ENCODE data around the gene TMEM259. TPM values are rescaled to one million over a fixed set of nuclear protein-coding genes. Genes with fewer than 3 reads are reported as not detected.

Gene TMEM259
- total and polyA plus RNA-seq, 2 experiments from 2014 or later, result 82.8 to 196 TPM

GRCh38 chr19:1012334-1012733, 8.6 kb downstream of the TMEM259 start:
- peaks cover 17% of the 10 kb centered on the region for H3K4me1 Mint-ChIP-seq
- H3K27ac Mint-ChIP-seq, result no peak overlapping the region
- Histone ChIP-seq H3K9me2 (ENCODE audit: insufficient read depth) (no peaks in the 10 kb centered on the region), H4K20me1 (replicated peaks; ENCODE audit: insufficient read depth) (peaks cover 18% of the 10 kb centered on the region), H3K79me2 (replicated peaks; ENCODE audit: insufficient read depth) (peaks cover 37% of the 10 kb centered on the region), H3K4me1 (ENCODE audit: insufficient read depth) (peaks cover 5% of the 10 kb centered on the region; the same call in 1 of the 2 replicates), H2AFZ (no peak overlapping the region), H3K4me3 (no peak overlapping the region), H3F3A (replicated peaks; ENCODE audit: low read depth) (peaks cover 6% of the 10 kb centered on the region; the same call in 1 of the 2 replicates), H3K36me3 (ENCODE audit: insufficient read depth) (no peaks in the 10 kb centered on the region), H3K27ac (ENCODE audit: low read depth) (no peak overlapping the region), H3K4me2 (no peak overlapping the region), H3K27me3 (ENCODE audit: insufficient read depth) (no peaks in the 10 kb centered on the region)
- no peak for ATAC-seq
- no peak overlapping the region for H3K4me3 Mint-ChIP-seq
- peaks cover 3% of the 10 kb centered on the region; the same call in 2 of the 3 replicates for H3K36me3 Mint-ChIP-seq (ENCODE audit: low read depth)
- no peaks in the 10 kb centered on the region for H3K9me3 Mint-ChIP-seq
- TF ChIP-seq EZH2 (IDR thresholded peaks at IDR 0.05; ENCODE audit: low read depth, unreplicated experiment) (no peak), CREB1 (CRISPR knock-in tag; IDR thresholded peaks at IDR 0.05; ENCODE audit: low read depth) (no peak), NANOG (IDR thresholded peaks at IDR 0.05; ENCODE audit: borderline replicate concordance) (no peak), POLR2AphosphoS5 (IDR thresholded peaks at IDR 0.05; ENCODE audit: low read depth) (no peak), EZH2phosphoT487 (IDR thresholded peaks at IDR 0.05; ENCODE audit: unreplicated experiment) (no peak), ZNF331 (CRISPR knock-in tag; IDR thresholded peaks at IDR 0.05; ENCODE audit: low read depth) (no peak), ZNF114 (CRISPR knock-in tag; IDR thresholded peaks at IDR 0.05) (no peak), STAT1 (IDR thresholded peaks at IDR 0.05; ENCODE audit: unreplicated experiment) (no peak), ZNF462 (CRISPR knock-in tag; IDR thresholded peaks at IDR 0.05) (no peak), JUNB (IDR thresholded peaks at IDR 0.05; ENCODE audit: unreplicated experiment) (no peak)
- TF ChIP-seq, protein P1, sequence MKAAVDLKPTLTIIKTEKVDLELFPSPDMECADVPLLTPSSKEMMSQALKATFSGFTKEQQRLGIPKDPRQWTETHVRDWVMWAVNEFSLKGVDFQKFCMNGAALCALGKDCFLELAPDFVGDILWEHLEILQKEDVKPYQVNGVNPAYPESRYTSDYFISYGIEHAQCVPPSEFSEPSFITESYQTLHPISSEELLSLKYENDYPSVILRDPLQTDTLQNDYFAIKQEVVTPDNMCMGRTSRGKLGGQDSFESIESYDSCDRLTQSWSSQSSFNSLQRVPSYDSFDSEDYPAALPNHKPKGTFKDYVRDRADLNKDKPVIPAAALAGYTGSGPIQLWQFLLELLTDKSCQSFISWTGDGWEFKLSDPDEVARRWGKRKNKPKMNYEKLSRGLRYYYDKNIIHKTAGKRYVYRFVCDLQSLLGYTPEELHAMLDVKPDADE (IDR thresholded peaks at IDR 0.05), result no peak
- TF ChIP-seq, protein P2, sequence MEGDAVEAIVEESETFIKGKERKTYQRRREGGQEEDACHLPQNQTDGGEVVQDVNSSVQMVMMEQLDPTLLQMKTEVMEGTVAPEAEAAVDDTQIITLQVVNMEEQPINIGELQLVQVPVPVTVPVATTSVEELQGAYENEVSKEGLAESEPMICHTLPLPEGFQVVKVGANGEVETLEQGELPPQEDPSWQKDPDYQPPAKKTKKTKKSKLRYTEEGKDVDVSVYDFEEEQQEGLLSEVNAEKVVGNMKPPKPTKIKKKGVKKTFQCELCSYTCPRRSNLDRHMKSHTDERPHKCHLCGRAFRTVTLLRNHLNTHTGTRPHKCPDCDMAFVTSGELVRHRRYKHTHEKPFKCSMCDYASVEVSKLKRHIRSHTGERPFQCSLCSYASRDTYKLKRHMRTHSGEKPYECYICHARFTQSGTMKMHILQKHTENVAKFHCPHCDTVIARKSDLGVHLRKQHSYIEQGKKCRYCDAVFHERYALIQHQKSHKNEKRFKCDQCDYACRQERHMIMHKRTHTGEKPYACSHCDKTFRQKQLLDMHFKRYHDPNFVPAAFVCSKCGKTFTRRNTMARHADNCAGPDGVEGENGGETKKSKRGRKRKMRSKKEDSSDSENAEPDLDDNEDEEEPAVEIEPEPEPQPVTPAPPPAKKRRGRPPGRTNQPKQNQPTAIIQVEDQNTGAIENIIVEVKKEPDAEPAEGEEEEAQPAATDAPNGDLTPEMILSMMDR (conservative IDR thresholded peaks at IDR 0.05; ENCODE audit: low read depth in 2 of 2), result no peak
- TF ChIP-seq, protein P3, sequence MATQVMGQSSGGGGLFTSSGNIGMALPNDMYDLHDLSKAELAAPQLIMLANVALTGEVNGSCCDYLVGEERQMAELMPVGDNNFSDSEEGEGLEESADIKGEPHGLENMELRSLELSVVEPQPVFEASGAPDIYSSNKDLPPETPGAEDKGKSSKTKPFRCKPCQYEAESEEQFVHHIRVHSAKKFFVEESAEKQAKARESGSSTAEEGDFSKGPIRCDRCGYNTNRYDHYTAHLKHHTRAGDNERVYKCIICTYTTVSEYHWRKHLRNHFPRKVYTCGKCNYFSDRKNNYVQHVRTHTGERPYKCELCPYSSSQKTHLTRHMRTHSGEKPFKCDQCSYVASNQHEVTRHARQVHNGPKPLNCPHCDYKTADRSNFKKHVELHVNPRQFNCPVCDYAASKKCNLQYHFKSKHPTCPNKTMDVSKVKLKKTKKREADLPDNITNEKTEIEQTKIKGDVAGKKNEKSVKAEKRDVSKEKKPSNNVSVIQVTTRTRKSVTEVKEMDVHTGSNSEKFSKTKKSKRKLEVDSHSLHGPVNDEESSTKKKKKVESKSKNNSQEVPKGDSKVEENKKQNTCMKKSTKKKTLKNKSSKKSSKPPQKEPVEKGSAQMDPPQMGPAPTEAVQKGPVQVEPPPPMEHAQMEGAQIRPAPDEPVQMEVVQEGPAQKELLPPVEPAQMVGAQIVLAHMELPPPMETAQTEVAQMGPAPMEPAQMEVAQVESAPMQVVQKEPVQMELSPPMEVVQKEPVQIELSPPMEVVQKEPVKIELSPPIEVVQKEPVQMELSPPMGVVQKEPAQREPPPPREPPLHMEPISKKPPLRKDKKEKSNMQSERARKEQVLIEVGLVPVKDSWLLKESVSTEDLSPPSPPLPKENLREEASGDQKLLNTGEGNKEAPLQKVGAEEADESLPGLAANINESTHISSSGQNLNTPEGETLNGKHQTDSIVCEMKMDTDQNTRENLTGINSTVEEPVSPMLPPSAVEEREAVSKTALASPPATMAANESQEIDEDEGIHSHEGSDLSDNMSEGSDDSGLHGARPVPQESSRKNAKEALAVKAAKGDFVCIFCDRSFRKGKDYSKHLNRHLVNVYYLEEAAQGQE (IDR thresholded peaks at IDR 0.05; ENCODE audit: unreplicated experiment), result no peak
- peaks cover 7% of the 10 kb centered on the region for H3K27me3 Mint-ChIP-seq (ENCODE audit: insufficient read depth, low read depth, poor library complexity)
- no peak for DNase-seq (ENCODE audit: low spot score)

Data from GM23338 (cell line).